Heart left ventricle (tissue), 16 donors: ENCODE measurements around the gene ARMH4. TPM values are rescaled to one million over a fixed set of nuclear protein-coding genes. Genes with fewer than 3 reads are reported as not detected.

Experiments used
- ATAC-seq, 4 donors: fragments of 200-7000 bp; cut with Tn5 transposase; one replicate each; pipeline ENCODE4 v1.9.1; 2020 to 2022; ENCODE audit warnings: moderate library complexity in 4 of 4, mild to moderate bottlenecking in 3 of 4, moderate number of reproducible peaks in 1 of 4
- DNase-seq, 5 donors: peaks; one replicate each; pipeline ENCODE4 v3.0.0-alpha.2; 2020
- H3K27ac ChIP-seq, 12 donors: fragments of 200-600 bp; sonication (generic) in 4 of 12; one replicate each; pipeline versions ENCODE4 v1.5.0 to v1.8.0; 2016 to 2022; ENCODE audit warnings: mild to moderate bottlenecking in 2 of 12
- H3K27me3 ChIP-seq, 9 donors: fragments of 200-600 bp; sonication (generic) in 2 of 9; one replicate each; pipeline versions ENCODE4 v1.5.1 to v1.8.0; 2016 to 2022; ENCODE audit warnings: mild to moderate bottlenecking in 3 of 9
- H3K36me3 ChIP-seq, 9 donors: fragments of 200-600 bp; sonication (generic) in 2 of 9; one replicate each; pipeline versions ENCODE4 v1.5.0 to v1.8.0; 2018 to 2022; ENCODE audit warnings: mild to moderate bottlenecking in 2 of 9
- H3K4me1 ChIP-seq, 12 donors: fragments of 200-600 bp; sonication (generic) in 4 of 12; one replicate each; pipeline versions ENCODE4 v1.5.0 to v1.8.0; 2016 to 2022; ENCODE audit warnings: mild to moderate bottlenecking in 3 of 12
- H3K4me3 ChIP-seq, 12 donors: fragments of 200-600 bp; sonication (generic) in 4 of 12; one replicate each; pipeline versions ENCODE4 v1.5.0 to v1.8.0; 2017 to 2022; ENCODE audit warnings: mild to moderate bottlenecking in 9 of 12, moderate library complexity in 4 of 12
- H3K9me3 ChIP-seq, 12 donors: fragments of 200-600 bp; sonication (generic) in 4 of 12; one replicate each; pipeline versions ENCODE4 v1.5.0 to v1.8.0; 2016 to 2022; ENCODE audit warnings: mild to moderate bottlenecking in 1 of 12
- POLR2A ChIP-seq, 2 donors: fragments of 450-650 bp; IDR thresholded peaks; one replicate each; pipeline ENCODE4 v1.6.1; 2017; ENCODE audit warnings: antibody characterized with exemption in 2 of 2, mild to moderate bottlenecking in 2 of 2, moderate library complexity in 2 of 2
- WGBS, 4 donors: extraction: QIAGEN DNeasy Blood & Tissue Kit in 2 of 4; methylation state at CpG; one replicate each; pipeline versions ENCODE4 v1.1.5 to v1.1.7; 2013 to 2018; 5-methylcytosine and 5-hydroxymethylcytosine counted together
- intact Hi-C, 10 donors: fragments of 100-400 bp; cut with DNase I; formaldehyde crosslinking; loops; one replicate each; pipeline versions ENCODE4 v1.11.1 to v1.14.2; 2022
- polyA plus RNA-seq, 2 donors: library from polyadenylated mRNA; stranded (reverse); fragments of 200-250 nt; gene quantifications; one replicate each; pipeline ENCODE4 v1.2.3, GENCODE V29; 2013
- total RNA-seq, 9 donors: library from RNA; depleted of rRNA in 2 of 9; stranded (reverse); fragments of >200 nt in 2 of 9; fragmentation: NEBNext Ultra II Directional in 3 of 9; extraction: Animal tissue kit (Norgen Biotek cat#: 25700) in 3 of 9; gene quantifications; one replicate each; pipeline versions ENCODE4 v1.1.0 to v1.2.4, GENCODE V29; 2016 to 2023
- TF ChIP-seq, protein P1 (sequence below), 12 donors: fragments of 200-600 bp; sonication (generic) in 4 of 12; IDR thresholded peaks; one replicate each; pipeline versions ENCODE4 v1.5.0 to v1.8.0; 2018 to 2022; ENCODE audit warnings: antibody characterized with exemption in 12 of 12, mild to moderate bottlenecking in 5 of 12
- donor health status: ischemic (EF 13 %, LVEDD 7.1; RV severe dilation, severe dysfunction).
- donor health status: healthy with polysubstance abuse.
- donor health status: DM: no; HTN: yes; CAD: no.
- donor health status: DM: no; HTN: no; CAD: no.
- donor health status: ischemic (EF 25% LVEDD 6.9; RV normal size, moderate dysfunction).
- donor health status: ischemic (EF 25% LVEDD 5.7; RV mildly dilated, moderate dysfunction).
- donor health status: healthy.
- donor health status: DM: yes; HTN: yes; CAD: no.
- donor health status: ischemic (EF 35%, LVEDD 5.7; RV mildly dilated, moderate dysfunction).
- donor health status: nonischemic (EF 11% LVEDD 7.7; RV severe dilation, severe dysfunction).
- donor health status: DM: yes; HTN: yes; CAD: no.
- donor health status: PGD.
- donor health status: ischemic (EF 29% LVEDD 5.4; RV normal size, mild dysfunction).
- donor health status: nonischemic (EF 23%, LVEDD 6.1; RV moderate dilation, normal function).

Gene ARMH4
- total and polyA plus RNA-seq, 11 donors = 1.8 to 13.4 (median 9.7) TPM

DNA sequence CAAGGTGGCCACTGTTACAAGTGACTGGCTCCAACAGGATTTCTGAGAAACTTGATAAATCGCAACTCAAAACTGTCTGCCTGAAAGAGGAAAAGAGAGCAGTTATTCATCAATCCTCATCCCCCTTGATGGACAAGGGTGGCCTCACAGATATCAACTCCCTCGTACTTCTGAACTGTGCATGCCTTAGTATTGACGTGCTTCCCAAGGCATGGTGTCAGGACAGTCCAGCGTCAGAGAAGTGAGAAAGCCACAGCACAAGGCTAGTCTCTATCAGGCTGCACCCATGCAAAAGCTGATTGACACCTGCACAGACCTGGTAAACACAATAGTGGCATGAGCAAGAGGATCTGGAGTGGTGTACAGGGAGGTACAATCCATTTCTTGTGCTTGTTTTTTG, 160.7 kb downstream of the ARMH4 start:
- no peak for ATAC-seq

DNA sequence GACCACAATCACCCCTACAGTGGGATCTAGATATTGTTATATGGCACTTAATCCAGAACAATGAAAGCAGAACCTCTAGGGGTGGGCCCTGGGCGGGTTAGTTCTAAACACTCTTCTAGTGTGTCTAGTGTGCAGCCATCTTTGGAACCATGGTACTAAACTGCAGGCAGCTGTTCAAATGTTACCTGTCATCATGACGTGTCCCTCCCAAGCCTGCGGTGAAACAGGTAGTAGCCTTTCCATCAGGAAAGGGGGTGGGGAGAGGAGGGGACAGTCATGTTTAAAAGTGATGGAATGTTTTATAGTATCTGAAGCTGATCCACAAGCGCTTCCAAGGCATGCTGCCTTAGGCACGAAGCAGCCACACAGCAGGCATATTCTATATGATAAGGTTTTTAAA, 163.6 kb downstream of the ARMH4 start:
- 79 to 94% (median 87%) methylated on average over 5 of the region's 5 CpGs for WGBS, 4 donors
- no peak for TF ChIP-seq POLR2A (IDR thresholded peaks at IDR 0.05)
- TF ChIP-seq, protein P1, sequence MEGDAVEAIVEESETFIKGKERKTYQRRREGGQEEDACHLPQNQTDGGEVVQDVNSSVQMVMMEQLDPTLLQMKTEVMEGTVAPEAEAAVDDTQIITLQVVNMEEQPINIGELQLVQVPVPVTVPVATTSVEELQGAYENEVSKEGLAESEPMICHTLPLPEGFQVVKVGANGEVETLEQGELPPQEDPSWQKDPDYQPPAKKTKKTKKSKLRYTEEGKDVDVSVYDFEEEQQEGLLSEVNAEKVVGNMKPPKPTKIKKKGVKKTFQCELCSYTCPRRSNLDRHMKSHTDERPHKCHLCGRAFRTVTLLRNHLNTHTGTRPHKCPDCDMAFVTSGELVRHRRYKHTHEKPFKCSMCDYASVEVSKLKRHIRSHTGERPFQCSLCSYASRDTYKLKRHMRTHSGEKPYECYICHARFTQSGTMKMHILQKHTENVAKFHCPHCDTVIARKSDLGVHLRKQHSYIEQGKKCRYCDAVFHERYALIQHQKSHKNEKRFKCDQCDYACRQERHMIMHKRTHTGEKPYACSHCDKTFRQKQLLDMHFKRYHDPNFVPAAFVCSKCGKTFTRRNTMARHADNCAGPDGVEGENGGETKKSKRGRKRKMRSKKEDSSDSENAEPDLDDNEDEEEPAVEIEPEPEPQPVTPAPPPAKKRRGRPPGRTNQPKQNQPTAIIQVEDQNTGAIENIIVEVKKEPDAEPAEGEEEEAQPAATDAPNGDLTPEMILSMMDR (IDR thresholded peaks at IDR 0.05) = no peak
- no peaks in the 10 kb centered on the region for H3K36me3 ChIP-seq
- intact Hi-C loops = no loop called here
- ATAC-seq (no peak), DNase-seq (no peak)
- no peak overlapping the region for H3K27ac ChIP-seq
- no peak overlapping the region for H3K4me3 ChIP-seq
- H3K27me3 ChIP-seq = no peaks in the 10 kb centered on the region
- H3K4me1 ChIP-seq = no peaks in the 10 kb centered on the region
- no peaks in the 10 kb centered on the region for H3K9me3 ChIP-seq

More for the DNA sequence above, 160.7 kb downstream of the ARMH4 start:
- no peaks in the 10 kb centered on the region for H3K36me3 ChIP-seq
- H3K27ac ChIP-seq = no peak overlapping the region
- no peaks in the 10 kb centered on the region for H3K27me3 ChIP-seq
- intact Hi-C loops = no loop called here
- no peak for DNase-seq
- no peak overlapping the region for H3K4me3 ChIP-seq
- no peaks in the 10 kb centered on the region for H3K9me3 ChIP-seq
- 54 to 71% (median 57%) methylated on average over 4 of the region's 4 CpGs for WGBS, 4 donors
- TF ChIP-seq, protein P1 (IDR thresholded peaks at IDR 0.05) = no peak
- H3K4me1 ChIP-seq = no peaks in the 10 kb centered on the region

DNA sequence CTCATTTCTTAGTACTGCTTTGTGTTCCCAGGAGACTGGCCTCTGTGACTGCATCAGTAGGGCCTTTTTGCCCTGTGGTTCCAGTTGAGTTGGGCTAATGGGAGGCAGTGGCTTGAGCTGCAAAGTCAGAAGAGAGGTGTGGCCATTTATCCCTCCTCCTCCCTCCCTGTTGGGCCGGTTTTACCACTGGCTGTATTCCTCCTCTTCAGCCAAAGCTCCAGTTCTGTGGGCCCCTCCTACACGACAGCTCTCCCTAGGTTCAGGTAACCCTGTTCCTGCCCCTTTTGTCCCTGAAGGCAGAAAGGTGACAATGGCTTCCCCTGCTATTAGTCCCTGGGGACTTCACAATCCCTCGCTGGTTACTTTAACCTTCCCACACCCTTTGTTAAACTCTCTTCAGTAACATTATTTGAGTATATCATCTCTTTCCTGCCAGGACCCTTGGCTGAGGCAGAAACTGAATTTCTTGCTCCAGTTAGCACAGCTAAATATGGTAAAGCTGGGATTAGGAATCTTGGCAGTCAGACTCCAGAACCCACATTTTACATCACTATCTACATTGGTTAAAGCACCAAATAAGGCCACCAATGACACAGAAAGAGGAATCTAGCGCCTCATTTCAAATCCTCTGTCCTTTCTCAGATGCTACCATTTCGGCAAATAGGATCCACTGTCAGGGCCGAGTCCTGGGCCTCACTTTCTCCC, 164.3 kb downstream of the ARMH4 start:
- H3K36me3 ChIP-seq = no peaks in the 10 kb centered on the region
- TF ChIP-seq, protein P1 (IDR thresholded peaks at IDR 0.05) = no peak
- TF ChIP-seq POLR2A (IDR thresholded peaks at IDR 0.05) = no peak
- DNase-seq (no peak), ATAC-seq (no peak)
- no peak overlapping the region for H3K27ac ChIP-seq
- 70 to 73% (median 72%) methylated on average over 6 of the region's 6 CpGs for WGBS, 4 donors
- peaks cover 0 to 4% (median 0%) of the 10 kb centered on the region in 9 donors for H3K27me3 ChIP-seq
- no peak overlapping the region for H3K4me3 ChIP-seq
- H3K4me1 ChIP-seq = no peaks in the 10 kb centered on the region
- intact Hi-C loops = no loop called here
- H3K9me3 ChIP-seq = no peaks in the 10 kb centered on the region

DNA sequence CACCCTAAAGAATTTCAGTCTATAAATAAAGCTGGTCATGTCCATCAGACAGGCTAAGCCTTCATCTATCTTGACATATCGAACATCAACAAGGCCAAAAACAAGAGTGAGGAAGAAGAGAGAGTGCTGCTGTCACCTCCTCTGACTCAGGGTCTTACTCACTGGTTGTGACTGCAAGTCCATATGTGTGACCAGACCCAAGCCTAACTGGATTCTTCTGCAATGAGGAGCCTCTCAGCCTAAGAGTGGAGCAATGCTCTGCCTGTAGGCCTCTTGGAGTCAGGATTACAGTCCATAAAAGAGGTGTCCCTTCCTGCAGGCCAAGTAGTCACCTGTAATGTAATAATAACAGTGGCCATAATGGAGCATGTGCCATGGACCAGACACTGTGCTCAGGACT, 165.0 kb downstream of the ARMH4 start:
- Histone ChIP-seq H3K9me3 (no peaks in the 10 kb centered on the region), H3K4me1 (no peaks in the 10 kb centered on the region), H3K36me3 (no peaks in the 10 kb centered on the region), H3K27me3 (peaks cover 0 to 6% (median 0%) of the 10 kb centered on the region in 9 donors), H3K27ac (no peak overlapping the region), H3K4me3 (no peak overlapping the region)
- no peak for DNase-seq
- 82 to 96% (median 90%) methylated on average over 1 of the region's 1 CpG for WGBS, 4 donors
- intact Hi-C loops = no loop called here
- no peak for ATAC-seq
- TF ChIP-seq, protein P1 (IDR thresholded peaks at IDR 0.05) = no peak
- TF ChIP-seq POLR2A (IDR thresholded peaks at IDR 0.05) = no peak
